Cardiac fibroblast (primary cell): ENCODE results near the gene ALOX5.
"Not testable (repeated sequence)": the region's sequence is repeated elsewhere in the genome, so short reads cannot be mapped to it uniquely, and the experiment has no call there.

Experiments
- DNase-seq, 2 donors: peaks; one replicate each; pipeline versions ENCODE4 v3.0.0 to v3.0.0-alpha.2; 2010; ENCODE audit warnings: low read depth in 2 of 2
- H3K4me3 ChIP-seq, 2 donors: replicated peaks in 1 of 2; 1 replicate in 1 of 2; 2 replicates in 1 of 2; pipeline ENCODE4 v1.5.1; 2011; ENCODE audit warnings: low read depth in 2 of 2, low read length in 2 of 2, mild to moderate bottlenecking in 2 of 2, moderate library complexity in 1 of 2
- CTCF ChIP-seq: IDR thresholded peaks from one replicate; pipeline ENCODE4 v1.5.1; 2011; ENCODE audit warnings: low read depth, mild to moderate bottlenecking, low read length, inconsistent platforms

The ALOX5 gene

GRCh38 chr10:45403151-45403550 is 29.1 kb downstream of the ALOX5 start:
- TF ChIP-seq CTCF: no peak
- DNase-seq: peak in 1 of 2 donors; percentile 79
- H3K4me3 ChIP-seq: no peak overlapping the region

- peak in 1 of 2 donors; percentile 36 for DNase-seq
- no peak overlapping the region for H3K4me3 ChIP-seq
Observed at GRCh38 chr10:45404087-45404769, 30.2 kb downstream of the ALOX5 start.

GRCh38 chr10:45404770-45405120 is 30.7 kb downstream of the ALOX5 start:
- TF ChIP-seq CTCF: no peak
- no peak overlapping the region for H3K4me3 ChIP-seq
- DNase-seq: no peak

More at GRCh38 chr10:45404087-45404769, 30.2 kb downstream of the ALOX5 start:
- TF ChIP-seq CTCF: no peak

GRCh38 chr10:45407542-45407941 is 33.5 kb downstream of the ALOX5 start:
- no peak for DNase-seq
- no peak overlapping the region for H3K4me3 ChIP-seq
- TF ChIP-seq CTCF: no peak

- no peak for DNase-seq
- H3K4me3 ChIP-seq: no peak overlapping the region
- no peak for TF ChIP-seq CTCF
Observed at GRCh38 chr10:45408421-45409319, 34.7 kb downstream of the ALOX5 start.

- DNase-seq, H3K4me3 ChIP-seq: not testable (repeated sequence)
Observed at GRCh38 chr10:45409347-45409746, 35.3 kb downstream of the ALOX5 start.

GRCh38 chr10:45409782-45410181 is 35.8 kb downstream of the ALOX5 start:
- DNase-seq: no peak
- H3K4me3 ChIP-seq: no peak overlapping the region
- TF ChIP-seq CTCF: no peak
